H9 (cell line): ENCODE results near the gene SRCAP. TPM values are rescaled to one million over a fixed set of nuclear protein-coding genes. Genes with fewer than 3 reads are reported as not detected.
A peak's percentile ranks its signal among the peaks of the same experiment; 100 is the strongest.

Experiments
- DNase-seq: peaks from one replicate; pipeline ENCODE4 v3.0.0-alpha.2; 2017
- H2AFZ ChIP-seq: one replicate; pipeline ENCODE4 v1.6.1; 2013; ENCODE audit warnings: mild to moderate bottlenecking, low read length, control low read depth, moderate library complexity
- H2AK5ac ChIP-seq: 2 replicates; pipeline ENCODE4 v1.6.1; 2013; ENCODE audit warnings: low read length, control low read depth, mixed read lengths; ENCODE audit not compliant: insufficient read length
- H2BK120ac ChIP-seq: one replicate; pipeline ENCODE4 v1.6.1; 2013; ENCODE audit warnings: low read depth, mild to moderate bottlenecking, low read length, control low read depth, inconsistent platforms; ENCODE audit not compliant: poor library complexity, severe bottlenecking
- H2BK12ac ChIP-seq: 2 replicates; pipeline ENCODE4 v1.6.1; 2013; ENCODE audit warnings: low read length, control low read depth, mixed read lengths, low read depth; ENCODE audit not compliant: insufficient read length
- H2BK15ac ChIP-seq: 2 replicates; pipeline ENCODE4 v1.6.1; 2013; ENCODE audit warnings: low read depth, low read length, control low read depth
- H2BK20ac ChIP-seq: one replicate; pipeline ENCODE4 v1.6.1; 2013; ENCODE audit warnings: low read depth, mild to moderate bottlenecking, low read length, control low read depth, inconsistent platforms; ENCODE audit not compliant: poor library complexity, severe bottlenecking
- H2BK5ac ChIP-seq: 2 replicates; pipeline ENCODE4 v1.6.1; 2013; ENCODE audit warnings: low read length, control low read depth, mixed read lengths; ENCODE audit not compliant: insufficient read length
- H3K14ac ChIP-seq: 2 replicates; pipeline ENCODE4 v1.6.1; 2013; ENCODE audit warnings: low read length, control low read depth; ENCODE audit not compliant: insufficient read depth
- H3K18ac ChIP-seq: 2 replicates; pipeline ENCODE4 v1.6.1; 2013; ENCODE audit warnings: low read depth, mild to moderate bottlenecking, mixed read lengths, low read length, control low read depth; ENCODE audit not compliant: insufficient read length
- H3K23ac ChIP-seq: 2 replicates; pipeline ENCODE4 v1.6.1; 2013; ENCODE audit warnings: low read length, control low read depth, mixed read lengths, low read depth; ENCODE audit not compliant: insufficient read length
- H3K23me2 ChIP-seq: 2 replicates; pipeline ENCODE4 v1.6.1; 2013; ENCODE audit warnings: low read depth, mild to moderate bottlenecking, mixed read lengths, low read length, control low read depth; ENCODE audit not compliant: insufficient read length, poor library complexity, severe bottlenecking
- H3K27ac ChIP-seq: 2 replicates; pipeline ENCODE4 v1.5.1; 2013; ENCODE audit warnings: low read length, control low read depth, mixed read lengths, low read depth; ENCODE audit not compliant: insufficient read length
- H3K27me3 ChIP-seq: 2 replicates; pipeline ENCODE4 v1.6.1; 2013; ENCODE audit warnings: low read length, control low read depth, inconsistent platforms; ENCODE audit not compliant: insufficient read depth
- H3K4ac ChIP-seq: 2 replicates; pipeline ENCODE4 v1.6.1; 2013; ENCODE audit warnings: low read depth, mild to moderate bottlenecking, control low read depth, inconsistent platforms, low read length, moderate library complexity
- H3K4me1 ChIP-seq: 2 replicates; pipeline ENCODE4 v1.6.1; 2013; ENCODE audit warnings: low read length, control low read depth, inconsistent platforms; ENCODE audit not compliant: insufficient read depth
- H3K4me2 ChIP-seq: 2 replicates; pipeline ENCODE4 v1.6.1; 2013; ENCODE audit warnings: low read length, control low read depth, mixed read lengths; ENCODE audit not compliant: insufficient read length, insufficient read depth
- H3K56ac ChIP-seq: 2 replicates; pipeline ENCODE4 v1.6.1; 2013; ENCODE audit warnings: low read depth, mild to moderate bottlenecking, mixed read lengths, low read length, control low read depth; ENCODE audit not compliant: insufficient read length
- H3K79me1 ChIP-seq: 2 replicates; pipeline ENCODE4 v1.6.1; 2013; ENCODE audit warnings: low read depth, mild to moderate bottlenecking, moderate library complexity, low read length, control low read depth, inconsistent platforms; ENCODE audit not compliant: insufficient read depth, poor library complexity, severe bottlenecking
- H3K79me2 ChIP-seq: 2 replicates; pipeline ENCODE4 v1.6.1; 2013; ENCODE audit warnings: low read length, control low read depth, inconsistent platforms; ENCODE audit not compliant: insufficient read depth
- H3K9ac ChIP-seq: 2 replicates; pipeline ENCODE4 v1.6.1; 2013; ENCODE audit warnings: low read length, control low read depth, mixed read lengths; ENCODE audit not compliant: insufficient read length; ENCODE audit errors: extremely low read depth
- H3K9me3 ChIP-seq: one replicate; pipeline ENCODE4 v1.6.1; 2013; ENCODE audit warnings: low read depth, low read length, inconsistent platforms; ENCODE audit not compliant: control insufficient read depth
- H3T11ph ChIP-seq: one replicate; pipeline ENCODE4 v1.6.1; 2013; ENCODE audit warnings: mild to moderate bottlenecking, low read length, control low read depth, inconsistent platforms
- H4K20me1 ChIP-seq: one replicate; pipeline ENCODE4 v1.6.1; 2013; ENCODE audit not compliant: control insufficient read depth, insufficient read length, insufficient read depth
- H4K5ac ChIP-seq: 2 replicates; pipeline ENCODE4 v1.6.1; 2013; ENCODE audit warnings: low read depth, mild to moderate bottlenecking, mixed read lengths, low read length, control low read depth; ENCODE audit not compliant: insufficient read length
- H4K8ac ChIP-seq: replicated peaks from 2 replicates; pipeline ENCODE4 v1.6.1; 2013; ENCODE audit warnings: low read length, control low read depth, mixed read lengths, low read depth; ENCODE audit not compliant: insufficient read length
- H4K91ac ChIP-seq: 2 replicates; pipeline ENCODE4 v1.6.1; 2013; ENCODE audit warnings: low read depth, mild to moderate bottlenecking, moderate library complexity, mixed read lengths, low read length, control low read depth; ENCODE audit not compliant: insufficient read length
- H3K27ac Mint-ChIP-seq, 3 experiments: 2 replicates in 2 of 3; 3 replicates in 1 of 3; pipeline ENCODE4 v1.8.0; 2020 to 2021; ENCODE audit warnings: mixed read lengths in 3 of 3, mild to moderate bottlenecking in 1 of 3, moderate library complexity in 1 of 3
- H3K27me3 Mint-ChIP-seq: 2 replicates; pipeline ENCODE4 v1.8.0; 2021; ENCODE audit warnings: low read depth, mild to moderate bottlenecking, moderate library complexity, mixed read lengths
- H3K36me3 Mint-ChIP-seq, 3 experiments: 2 replicates in 2 of 3; 3 replicates in 1 of 3; pipeline ENCODE4 v1.8.0; 2020 to 2021; ENCODE audit warnings: low read depth in 3 of 3, mixed read lengths in 3 of 3; ENCODE audit not compliant: insufficient read depth in 1 of 3
- H3K4me1 Mint-ChIP-seq, 2 experiments: 2 replicates each; pipeline ENCODE4 v1.8.0; 2020; ENCODE audit warnings: mixed read lengths in 2 of 2
- H3K4me3 Mint-ChIP-seq, 2 experiments: 2 replicates in 1 of 2; 3 replicates in 1 of 2; pipeline ENCODE4 v1.8.0; 2020 to 2021; ENCODE audit warnings: mild to moderate bottlenecking in 2 of 2, mixed read lengths in 2 of 2, moderate library complexity in 1 of 2
- H3K9me3 Mint-ChIP-seq, 2 experiments: 2 replicates in 1 of 2; 3 replicates in 1 of 2; pipeline ENCODE4 v1.8.0; 2020; ENCODE audit warnings: mild to moderate bottlenecking in 2 of 2, mixed read lengths in 2 of 2, moderate library complexity in 1 of 2
- WGBS: extraction: QIAGEN DNeasy Blood & Tissue Kit; methylation state at CpG from one replicate; pipeline ENCODE4 v1.1.7; 2013; ENCODE audit warnings: missing lambda C conversion rate, low lambda C conversion rate, mixed read lengths; ENCODE audit not compliant: insufficient read length; ENCODE audit errors: extremely low coverage; 5-methylcytosine and 5-hydroxymethylcytosine counted together
- total RNA-seq: library from RNA; stranded (reverse); gene quantifications from 2 replicates; pipeline ENCODE4 v1.2.1, GENCODE V29; 2021
- TF ChIP-seq, protein P1 (sequence below): fragments of 200-600 bp; sonication (generic); conservative IDR thresholded peaks from 3 replicates; pipeline ENCODE4 v1.8.0; 2021; ENCODE audit warnings: antibody characterized with exemption, mild to moderate bottlenecking

The SRCAP gene
- total RNA-seq, 1 experiment from 2014 or later = 63.1 TPM

DNA sequence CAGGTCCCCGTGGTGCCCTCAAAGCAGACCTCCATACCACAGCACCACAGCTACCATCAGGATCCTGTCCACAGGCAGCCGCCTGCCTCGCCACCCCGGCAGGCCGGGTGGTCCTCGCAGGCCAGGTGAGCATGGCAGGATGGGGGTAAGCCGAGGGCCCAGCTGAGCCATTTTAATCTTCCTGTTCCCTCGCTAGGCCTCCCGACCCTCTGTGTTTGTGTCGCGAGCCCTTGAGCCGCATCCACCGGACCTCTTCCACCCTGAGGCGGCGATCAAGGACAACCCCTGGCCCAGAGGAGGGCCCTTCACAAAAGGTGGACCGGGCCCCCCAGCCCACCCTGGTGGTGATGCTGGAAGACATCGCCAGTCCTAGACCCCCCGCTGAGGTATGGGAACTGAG, 46.3 kb upstream of the SRCAP start:
- Mint-ChIP-seq H3K4me3 (peak overlapping the region; percentile 61 to 81; a peak in 4 of 5 replicates), H3K9me3 (no peaks in the 10 kb centered on the region)
- H3K4me1 ChIP-seq = no peaks in the 10 kb centered on the region

More for the DNA sequence above, 46.3 kb upstream of the SRCAP start:
- no CpG with 5 or more reads among the region's 18 CpGs for WGBS
- Histone ChIP-seq H4K20me1 (no peaks in the 10 kb centered on the region), H4K8ac (no peak overlapping the region), H3K56ac (no peak overlapping the region), H3K79me1 (no peaks in the 10 kb centered on the region), H2BK20ac (no peak overlapping the region), H3K23me2 (peaks cover 6% of the 10 kb centered on the region), H3K18ac (no peak overlapping the region), H3K9ac (no peak overlapping the region), H4K5ac (no peak overlapping the region), H3K4ac (no peak overlapping the region), H3K79me2 (no peaks in the 10 kb centered on the region), H2BK120ac (no peak overlapping the region), H3K14ac (no peak overlapping the region), H3T11ph (no peak overlapping the region), H2AK5ac (no peak overlapping the region), H3K9me3 (no peaks in the 10 kb centered on the region), H2BK12ac (no peak overlapping the region), H3K23ac (no peak overlapping the region), H3K27me3 (peaks cover 7% of the 10 kb centered on the region; the same call in 1 of the 2 replicates), H2BK15ac (no peak overlapping the region), H2BK5ac (no peak overlapping the region), H2AFZ (no peak overlapping the region), H3K27ac (no peak overlapping the region), H4K91ac (no peak overlapping the region), H3K4me2 (no peak overlapping the region)
- Mint-ChIP-seq H3K27ac (no peak overlapping the region), H3K27me3 (peaks cover 41% of the 10 kb centered on the region), H3K36me3 (peaks cover 5 to 25% (median 16%) of the 10 kb centered on the region in 3 experiments; a peak in 6 of 7 replicates), H3K4me1 (peaks cover 13 to 18% of the 10 kb centered on the region in 2 experiments)
- TF ChIP-seq, protein P1, sequence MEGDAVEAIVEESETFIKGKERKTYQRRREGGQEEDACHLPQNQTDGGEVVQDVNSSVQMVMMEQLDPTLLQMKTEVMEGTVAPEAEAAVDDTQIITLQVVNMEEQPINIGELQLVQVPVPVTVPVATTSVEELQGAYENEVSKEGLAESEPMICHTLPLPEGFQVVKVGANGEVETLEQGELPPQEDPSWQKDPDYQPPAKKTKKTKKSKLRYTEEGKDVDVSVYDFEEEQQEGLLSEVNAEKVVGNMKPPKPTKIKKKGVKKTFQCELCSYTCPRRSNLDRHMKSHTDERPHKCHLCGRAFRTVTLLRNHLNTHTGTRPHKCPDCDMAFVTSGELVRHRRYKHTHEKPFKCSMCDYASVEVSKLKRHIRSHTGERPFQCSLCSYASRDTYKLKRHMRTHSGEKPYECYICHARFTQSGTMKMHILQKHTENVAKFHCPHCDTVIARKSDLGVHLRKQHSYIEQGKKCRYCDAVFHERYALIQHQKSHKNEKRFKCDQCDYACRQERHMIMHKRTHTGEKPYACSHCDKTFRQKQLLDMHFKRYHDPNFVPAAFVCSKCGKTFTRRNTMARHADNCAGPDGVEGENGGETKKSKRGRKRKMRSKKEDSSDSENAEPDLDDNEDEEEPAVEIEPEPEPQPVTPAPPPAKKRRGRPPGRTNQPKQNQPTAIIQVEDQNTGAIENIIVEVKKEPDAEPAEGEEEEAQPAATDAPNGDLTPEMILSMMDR = no peak
- no peak for DNase-seq
